Measurements from ENCODE around the gene MRM1.
A peak's percentile ranks its signal among the peaks of the same experiment; 100 is the strongest.

MRM1 gene

DNA sequence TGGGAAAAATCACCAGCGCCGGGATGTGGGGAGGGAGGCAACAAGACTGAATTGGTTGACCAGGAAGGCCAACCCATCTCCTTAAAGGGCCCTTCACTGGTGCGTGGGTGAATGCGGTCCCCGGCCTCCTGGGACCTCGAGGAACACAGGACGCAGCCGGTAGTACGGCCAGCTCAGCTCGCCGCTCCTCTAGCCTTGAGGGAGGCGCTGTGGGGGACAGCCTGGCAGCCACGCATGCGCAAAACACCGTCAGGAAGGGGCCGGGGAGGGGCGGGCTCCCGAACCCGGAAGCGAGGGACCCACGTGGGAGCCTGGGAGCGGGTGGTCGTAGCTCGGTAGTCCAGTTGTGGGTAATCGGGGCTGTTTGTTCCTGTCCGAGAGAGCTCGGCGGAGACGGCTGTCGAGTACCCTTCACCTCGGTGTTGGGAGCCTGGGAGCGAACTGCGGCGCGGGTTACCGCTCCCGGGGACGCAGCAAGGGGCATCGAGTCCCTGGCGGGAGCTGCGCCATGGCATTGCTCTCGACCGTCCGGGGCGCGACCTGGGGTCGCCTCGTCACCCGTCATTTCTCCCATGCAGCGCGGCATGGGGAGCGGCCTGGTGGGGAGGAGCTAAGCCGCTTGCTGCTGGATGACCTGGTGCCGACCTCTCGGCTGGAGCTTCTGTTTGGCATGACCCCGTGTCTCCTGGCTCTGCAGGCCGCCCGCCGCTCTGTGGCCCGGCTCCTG, at the start of gene MRM1:
MRM1 (plus strand) TSS at position 281 of the 727 bp plus-strand sequence; CDS start at position 509, 228 bp downstream.
- H3K4me1 Mint-ChIP-seq: peaks cover 38% of the 10 kb centered on the region
- H3K27ac Mint-ChIP-seq: peak within 1 kb of the TSS; percentile 96
- H3K4me3 Mint-ChIP-seq: peak within 1 kb of the TSS; percentile 92
- H3K36me3 Mint-ChIP-seq: no peaks in the 10 kb centered on the region
- no peaks in the 10 kb centered on the region for H3K9me3 Mint-ChIP-seq
- no peaks in the 10 kb centered on the region for H3K27me3 Mint-ChIP-seq

DNA sequence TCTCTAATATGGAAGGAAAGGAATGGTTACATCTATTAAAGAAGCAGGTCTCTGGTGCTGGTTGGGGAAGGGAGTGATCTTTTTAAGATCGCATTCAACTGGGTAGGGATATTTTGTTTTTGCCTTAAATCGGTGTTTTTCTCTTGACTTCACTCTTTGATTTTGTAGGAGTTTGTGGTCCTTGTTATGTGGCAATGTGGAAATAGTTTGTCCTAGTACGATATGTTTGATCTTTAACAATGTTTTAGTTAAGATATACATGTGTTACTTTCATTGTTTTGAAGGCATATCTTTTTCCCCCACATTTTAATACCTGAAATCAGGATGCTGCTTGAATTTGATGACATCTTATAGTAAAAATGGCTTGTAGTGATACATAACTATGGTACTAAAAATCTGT, 47.9 kb upstream of the MRM1 start:
- Mint-ChIP-seq H3K9me3 (no peaks in the 10 kb centered on the region), H3K27ac (peak overlapping the region; percentile 59), H3K4me3 (peak overlapping the region; percentile 56), H3K4me1 (peaks cover 70% of the 10 kb centered on the region), H3K27me3 (no peaks in the 10 kb centered on the region), H3K36me3 (peaks cover 13% of the 10 kb centered on the region)

GRCh38 chr17:36566081-36566480, 35.3 kb upstream of the MRM1 start:
- Mint-ChIP-seq H3K4me3 (no peak overlapping the region), H3K27ac (peak overlapping the region; percentile 72), H3K27me3 (no peaks in the 10 kb centered on the region), H3K4me1 (peaks cover 25% of the 10 kb centered on the region), H3K9me3 (no peaks in the 10 kb centered on the region), H3K36me3 (peaks cover 10% of the 10 kb centered on the region)

- peaks cover 25% of the 10 kb centered on the region for H3K4me1 Mint-ChIP-seq
- H3K36me3 Mint-ChIP-seq: peaks cover 13% of the 10 kb centered on the region
- H3K9me3 Mint-ChIP-seq: no peaks in the 10 kb centered on the region
- no peaks in the 10 kb centered on the region for H3K27me3 Mint-ChIP-seq
- H3K4me3 Mint-ChIP-seq: no peak overlapping the region
- no peak overlapping the region for H3K27ac Mint-ChIP-seq
These were observed 26.4 kb upstream of the MRM1 start for GRCh38 chr17:36575028-36575427.

DNA sequence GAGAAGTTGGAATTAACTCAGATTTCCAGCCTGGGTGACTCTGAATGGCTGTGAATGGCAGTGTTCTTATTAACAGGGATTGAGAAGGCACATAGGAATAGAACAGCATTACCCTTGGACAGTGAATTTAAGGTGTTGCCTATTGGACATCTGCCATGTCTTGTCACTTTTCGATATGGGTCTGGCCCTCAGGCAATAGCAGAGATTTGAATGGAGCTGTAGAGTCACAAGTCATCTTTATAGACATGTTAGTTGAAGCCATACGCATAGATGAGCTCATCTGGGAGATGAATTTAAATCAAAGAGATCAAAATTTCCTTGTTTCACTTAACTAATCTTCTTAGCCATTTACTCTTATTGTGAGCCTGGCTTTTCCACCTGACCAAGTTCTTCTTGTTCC, 24.6 kb upstream of the MRM1 start:
- peaks cover 25% of the 10 kb centered on the region for H3K4me1 Mint-ChIP-seq
- H3K36me3 Mint-ChIP-seq: peaks cover 15% of the 10 kb centered on the region
- H3K9me3 Mint-ChIP-seq: no peaks in the 10 kb centered on the region
- peak overlapping the region; percentile 68 for H3K27ac Mint-ChIP-seq
- H3K27me3 Mint-ChIP-seq: no peaks in the 10 kb centered on the region
- no peak overlapping the region for H3K4me3 Mint-ChIP-seq

DNA sequence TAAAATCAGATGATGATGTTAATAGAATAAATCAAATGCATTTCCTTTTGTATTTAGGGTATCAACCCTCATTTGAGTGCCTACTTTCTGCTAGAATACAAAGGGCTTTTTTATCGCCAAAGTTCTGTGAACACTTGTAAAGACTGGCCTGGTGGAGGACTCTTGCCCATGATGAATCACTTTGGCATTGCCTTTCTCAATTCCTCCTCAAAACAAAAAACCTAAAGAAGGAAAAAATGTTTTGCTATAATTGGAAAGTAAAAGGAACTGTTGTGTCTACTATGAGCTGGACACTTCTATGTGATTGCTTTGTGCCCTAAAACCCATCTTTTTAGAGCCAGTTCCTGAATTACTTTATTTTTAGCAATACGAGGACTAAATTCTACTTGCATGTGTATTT, 22.7 kb upstream of the MRM1 start:
- H3K27ac Mint-ChIP-seq: no peak overlapping the region
- H3K9me3 Mint-ChIP-seq: no peaks in the 10 kb centered on the region
- H3K27me3 Mint-ChIP-seq: no peaks in the 10 kb centered on the region
- H3K4me1 Mint-ChIP-seq: peaks cover 12% of the 10 kb centered on the region
- peaks cover 12% of the 10 kb centered on the region for H3K36me3 Mint-ChIP-seq
- no peak overlapping the region for H3K4me3 Mint-ChIP-seq

DNA sequence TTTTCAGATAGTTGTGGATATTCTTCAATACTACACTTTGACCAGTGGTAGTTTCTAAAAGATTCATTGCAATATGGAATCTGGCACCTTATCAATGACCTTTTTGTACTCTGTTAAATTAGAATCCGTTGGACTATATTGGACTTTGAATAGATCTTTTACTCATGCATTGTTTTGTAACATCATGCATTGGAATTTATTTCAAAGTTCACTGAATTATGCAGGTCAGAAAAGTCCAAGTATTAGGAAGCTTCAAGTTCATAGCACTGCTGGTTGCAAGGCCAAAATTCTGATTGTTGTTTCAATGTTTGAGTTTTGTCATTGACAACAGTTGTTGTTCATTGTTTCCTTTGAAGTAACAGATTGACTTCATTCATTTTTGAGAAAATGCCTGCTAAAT, 17.6 kb upstream of the MRM1 start:
- H3K27ac Mint-ChIP-seq: no peak overlapping the region
- no peaks in the 10 kb centered on the region for H3K27me3 Mint-ChIP-seq
- peaks cover 5% of the 10 kb centered on the region for H3K4me1 Mint-ChIP-seq
- no peaks in the 10 kb centered on the region for H3K9me3 Mint-ChIP-seq
- H3K4me3 Mint-ChIP-seq: no peak overlapping the region
- peaks cover 13% of the 10 kb centered on the region for H3K36me3 Mint-ChIP-seq

- H3K4me3 Mint-ChIP-seq: no peak overlapping the region
- peaks cover 20% of the 10 kb centered on the region for H3K4me1 Mint-ChIP-seq
- no peaks in the 10 kb centered on the region for H3K27me3 Mint-ChIP-seq
- peak overlapping the region; percentile 68 for H3K27ac Mint-ChIP-seq
- no peaks in the 10 kb centered on the region for H3K9me3 Mint-ChIP-seq
- peaks cover 9% of the 10 kb centered on the region for H3K36me3 Mint-ChIP-seq
These were observed 15.2 kb upstream of the MRM1 start for GRCh38 chr17:36586138-36586537.

DNA sequence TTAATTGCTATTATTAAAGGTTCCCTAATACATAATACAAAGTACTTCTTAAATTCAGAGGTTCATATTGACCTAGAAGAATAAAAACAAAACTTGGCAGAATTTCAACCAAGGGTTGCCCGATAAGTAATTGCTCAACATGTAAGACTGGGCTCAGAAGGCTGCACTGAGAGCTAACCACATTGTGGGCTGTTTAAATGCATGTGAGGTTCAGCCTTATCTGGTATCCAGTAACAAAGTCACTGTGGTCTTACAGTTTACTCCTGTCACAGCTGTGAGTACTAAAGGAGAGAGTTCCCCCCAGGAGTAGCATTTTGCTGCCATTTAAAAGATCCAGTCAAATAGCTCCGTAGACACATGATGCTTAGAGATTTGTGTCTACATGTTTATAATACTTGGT, 11.3 kb upstream of the MRM1 start:
- Mint-ChIP-seq H3K36me3 (peaks cover 9% of the 10 kb centered on the region), H3K4me1 (peaks cover 38% of the 10 kb centered on the region), H3K27me3 (no peaks in the 10 kb centered on the region), H3K27ac (no peak overlapping the region), H3K9me3 (no peaks in the 10 kb centered on the region), H3K4me3 (peak overlapping the region; percentile 30)

GRCh38 chr17:36591434-36592315, 9.7 kb upstream of the MRM1 start, which contains the start of gene DHRS11:
Gene DHRS11 (plus strand): TSS chr17:36591879. CDS start chr17:36592010, 131 bp downstream.
- peak within 1 kb of the TSS; percentile 84 for H3K27ac Mint-ChIP-seq
- no peaks in the 10 kb centered on the region for H3K9me3 Mint-ChIP-seq
- peaks cover 34% of the 10 kb centered on the region for H3K4me1 Mint-ChIP-seq
- H3K36me3 Mint-ChIP-seq: peaks cover 3% of the 10 kb centered on the region
- no peaks in the 10 kb centered on the region for H3K27me3 Mint-ChIP-seq
- peak within 1 kb of the TSS; percentile 86 for H3K4me3 Mint-ChIP-seq

DNA sequence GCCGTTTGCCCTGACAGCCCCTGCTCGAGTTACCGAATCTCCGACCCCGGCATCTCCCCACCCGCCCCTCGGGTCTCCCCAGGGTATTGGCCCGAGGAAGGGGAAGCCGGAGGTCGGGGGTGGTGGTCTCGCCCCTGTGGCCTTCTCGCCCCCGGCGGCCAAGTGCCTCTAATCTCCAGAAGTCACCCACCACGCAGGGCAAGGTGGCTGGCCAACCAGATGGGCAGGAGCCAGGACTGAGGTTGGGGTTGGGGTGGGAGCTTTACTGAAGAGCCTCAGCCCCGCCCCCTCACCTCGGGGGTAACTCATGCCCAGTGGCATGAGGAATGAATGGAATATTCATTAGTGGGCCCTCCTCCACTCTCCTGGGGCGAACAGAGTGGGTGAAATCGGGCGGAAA, 9.1 kb upstream of the MRM1 start:
- Mint-ChIP-seq H3K27me3 (no peaks in the 10 kb centered on the region), H3K4me3 (peak overlapping the region; percentile 86), H3K4me1 (peaks cover 34% of the 10 kb centered on the region), H3K9me3 (no peaks in the 10 kb centered on the region), H3K36me3 (peaks cover 3% of the 10 kb centered on the region), H3K27ac (no peak overlapping the region)

- H3K4me1 Mint-ChIP-seq: peaks cover 34% of the 10 kb centered on the region
- no peaks in the 10 kb centered on the region for H3K27me3 Mint-ChIP-seq
- peak overlapping the region; percentile 86 for H3K4me3 Mint-ChIP-seq
- H3K36me3 Mint-ChIP-seq: peaks cover 3% of the 10 kb centered on the region
- H3K27ac Mint-ChIP-seq: peak overlapping the region; percentile 68
- no peaks in the 10 kb centered on the region for H3K9me3 Mint-ChIP-seq
These were observed 8.6 kb upstream of the MRM1 start for GRCh38 chr17:36592716-36593321.

DNA sequence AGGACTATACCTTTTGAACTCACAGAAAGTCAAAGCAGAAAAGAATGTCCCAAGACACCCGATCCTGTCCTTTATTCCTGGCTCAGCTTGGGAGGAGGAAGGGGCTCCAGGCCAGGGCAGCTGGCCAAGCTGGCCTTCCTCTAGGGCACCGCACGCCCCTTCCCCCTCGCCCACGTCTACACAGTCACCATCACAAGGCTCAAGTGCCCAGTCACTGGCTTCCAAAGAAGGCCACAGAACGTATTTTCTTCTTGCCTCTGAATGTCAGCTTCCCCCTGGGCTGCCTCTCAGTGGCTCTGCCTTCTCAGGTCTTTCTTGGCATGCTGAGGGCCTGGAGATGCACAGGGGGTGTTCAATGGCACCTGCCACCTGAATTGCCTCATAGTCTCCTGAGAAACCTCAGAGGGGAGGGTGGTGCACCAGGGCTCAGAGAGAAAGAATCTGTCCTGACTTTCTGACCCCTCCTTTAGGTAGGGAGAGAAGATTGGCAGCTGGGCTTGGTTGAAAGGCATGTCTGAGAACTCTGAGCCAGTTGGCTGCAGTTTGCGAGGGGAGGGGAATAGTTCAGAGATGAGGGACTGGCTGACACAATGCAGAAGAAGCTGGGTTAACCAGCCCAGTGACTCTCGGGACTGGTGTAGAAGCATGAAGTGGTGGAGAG, 7.6 kb upstream of the MRM1 start:
- no peak overlapping the region for H3K27ac Mint-ChIP-seq

DNA sequence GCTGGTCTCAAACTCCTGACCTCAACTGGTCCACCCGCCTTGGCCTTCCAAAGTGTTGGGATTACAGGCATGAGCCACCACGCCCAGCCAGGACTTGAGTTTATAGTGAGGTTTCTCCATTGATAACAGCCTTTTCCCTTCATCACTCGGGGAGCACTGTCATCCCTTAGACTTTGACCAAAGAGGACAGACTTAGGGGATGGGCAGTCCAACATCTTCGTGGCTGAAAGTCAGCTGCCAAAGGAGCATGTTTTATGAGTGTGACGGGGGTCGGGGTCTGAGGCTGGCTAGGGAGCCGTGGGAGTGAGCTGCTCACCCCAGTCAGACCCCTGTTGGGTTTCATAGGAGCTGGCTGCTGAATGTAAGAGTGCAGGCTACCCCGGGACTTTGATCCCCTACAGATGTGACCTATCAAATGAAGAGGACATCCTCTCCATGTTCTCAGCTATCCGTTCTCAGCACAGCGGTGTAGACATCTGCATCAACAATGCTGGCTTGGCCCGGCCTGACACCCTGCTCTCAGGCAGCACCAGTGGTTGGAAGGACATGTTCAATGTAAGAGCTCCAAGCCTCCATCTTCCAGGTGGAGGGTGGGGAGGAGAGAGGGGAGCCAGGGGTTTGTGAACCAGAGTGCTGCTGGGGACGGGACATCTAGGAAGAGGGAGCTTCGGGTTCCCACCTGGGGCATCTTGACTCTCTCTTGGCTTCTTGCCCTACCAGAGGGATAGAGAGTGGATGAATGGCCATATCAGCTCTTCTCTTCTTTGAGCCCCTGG, 6.6 kb upstream of the MRM1 start:
- H3K27ac Mint-ChIP-seq: no peak overlapping the region
- no peaks in the 10 kb centered on the region for H3K9me3 Mint-ChIP-seq
- no peak overlapping the region for H3K4me3 Mint-ChIP-seq
- H3K4me1 Mint-ChIP-seq: peaks cover 32% of the 10 kb centered on the region
- H3K36me3 Mint-ChIP-seq: peaks cover 1% of the 10 kb centered on the region
- H3K27me3 Mint-ChIP-seq: no peaks in the 10 kb centered on the region

More for the DNA sequence above, 7.6 kb upstream of the MRM1 start:
- no peaks in the 10 kb centered on the region for H3K27me3 Mint-ChIP-seq
- H3K36me3 Mint-ChIP-seq: peaks cover 3% of the 10 kb centered on the region
- H3K9me3 Mint-ChIP-seq: no peaks in the 10 kb centered on the region
- no peak overlapping the region for H3K4me3 Mint-ChIP-seq
- H3K4me1 Mint-ChIP-seq: peaks cover 34% of the 10 kb centered on the region

DNA sequence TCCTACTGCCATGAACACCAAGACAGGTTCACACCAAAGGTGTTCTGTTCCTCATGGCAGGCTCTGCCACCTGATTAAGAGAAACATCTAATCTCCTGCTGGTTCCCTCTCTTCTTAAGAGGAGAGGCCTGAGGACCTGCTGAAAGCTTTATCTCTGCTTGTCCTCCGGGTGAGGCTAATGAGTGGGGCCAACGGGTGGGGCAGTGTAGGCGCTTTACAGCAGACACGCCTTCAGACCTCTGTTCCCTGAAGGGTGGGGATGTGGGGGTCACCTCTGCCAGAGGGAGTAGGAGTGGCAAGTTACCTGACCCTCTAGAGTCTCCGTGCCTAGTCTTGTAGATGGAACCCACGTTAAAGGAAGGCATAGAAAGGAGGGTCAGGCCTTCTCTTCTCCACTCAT, 4.2 kb upstream of the MRM1 start:
- Mint-ChIP-seq H3K36me3 (peaks cover 1% of the 10 kb centered on the region), H3K9me3 (no peaks in the 10 kb centered on the region), H3K4me1 (peaks cover 25% of the 10 kb centered on the region), H3K27me3 (no peaks in the 10 kb centered on the region), H3K27ac (no peak overlapping the region), H3K4me3 (no peak overlapping the region)

Measured in activated naive CD4-positive, alpha-beta T cell treated with anti-CD3 and anti-CD28 coated beads, Interleukin-2, amount 50 U/mL, for 24 hours (primary cell).